K562 (cell line): ENCODE results near the gene KCNA10. TPM values are rescaled to one million over a fixed set of nuclear protein-coding genes. Genes with fewer than 3 reads are reported as not detected.

ENCODE experiments used
- polyA plus RNA-seq, 8 experiments: library from polyadenylated mRNA; depleted of rRNA in 4 of 8; stranded (reverse) in 5 of 8; unstranded in 3 of 8; fragments of >200 nt; fragmentation: Nextera tagmentation in 2 of 8; fragmentation: Illumina TruSeq in 1 of 8; extraction: Ambion mirVana in 2 of 8; extraction: Trizol in 1 of 8; gene quantifications; 2 replicates each; pipeline versions ENCODE4 v1.2.1 to v1.2.3, GENCODE V29; 2011 to 2014; ENCODE audit warnings: inconsistent platforms in 1 of 8, missing spikeins in 1 of 8
- total RNA-seq, 7 experiments: library from RNA; depleted of rRNA in 6 of 7; stranded (reverse); fragments of >200 nt in 6 of 7; fragmentation: Illumina TruSeq in 2 of 7; extraction: Trizol in 2 of 7; gene quantifications; 2 replicates each; pipeline versions ENCODE4 v1.2.1 to v1.2.3, GENCODE V29; 2011 to 2021; ENCODE audit warnings: low replicate concordance in 1 of 7

The KCNA10 gene
- total and polyA plus RNA-seq, 9 of the 15 experiments (the other 6 are each of a cell fraction or from before 2014, with no cell fraction given) = not detected

Other genes starting within 250 kb of the KCNA10 start
- gene RBM15, start 179.8 kb downstream of the KCNA10 start, total RNA-seq (2014; rRNA removed) = 63.4 and 67.7 TPM in 2 replicates
- 43.4 and 45.3 TPM in 2 replicates for gene RBM15, start 179.8 kb downstream of the KCNA10 start, total RNA-seq (2014; rRNA removed; fragmentation: Illumina TruSeq; extraction: Trizol)
- gene RBM15, start 179.8 kb downstream of the KCNA10 start, total RNA-seq (2015; rRNA removed; fragmentation: Illumina TruSeq; extraction: Trizol) = 57.6 and 58.3 TPM in 2 replicates
- 53.4 and 56.1 TPM in 2 replicates for gene RBM15, start 179.8 kb downstream of the KCNA10 start, total RNA-seq (2021)
- gene RBM15, start 179.8 kb downstream of the KCNA10 start, polyA plus RNA-seq (2011; rRNA removed) = 28.2 and 32.1 TPM in 2 replicates
- 16.9 and 17.1 TPM in 2 replicates for gene RBM15, start 179.8 kb downstream of the KCNA10 start, polyA plus RNA-seq (2014; fragmentation: Illumina TruSeq; extraction: Trizol)
- gene RBM15, start 179.8 kb downstream of the KCNA10 start, polyA plus RNA-seq (2014; fragmentation: Nextera tagmentation; extraction: Ambion mirVana) = 1 to 10 TPM; 2.4 to 4.7 TPM
- gene RBM15, start 179.8 kb downstream of the KCNA10 start, polyA plus RNA-seq (2014; rRNA removed) = 25.2 and 29.1 TPM in 2 replicates
- 0.16 TPM in 1 of 2 replicates, not detected in the other for gene SLC16A4, start 128.1 kb downstream of the KCNA10 start, total RNA-seq (2014; rRNA removed)
- 0.19 and 0.29 TPM in 2 replicates for gene SLC16A4, start 128.1 kb downstream of the KCNA10 start, total RNA-seq (2014; rRNA removed; fragmentation: Illumina TruSeq; extraction: Trizol)
- gene SLC16A4, start 128.1 kb downstream of the KCNA10 start, total RNA-seq (2015; rRNA removed; fragmentation: Illumina TruSeq; extraction: Trizol) = 0.04 TPM in 1 of 2 replicates, not detected in the other
- gene SLC16A4, start 128.1 kb downstream of the KCNA10 start, total RNA-seq (2021) = 0.07 and 0.29 TPM in 2 replicates
- 0.31 and 0.39 TPM in 2 replicates for gene SLC16A4, start 128.1 kb downstream of the KCNA10 start, polyA plus RNA-seq (2011; rRNA removed)
- gene SLC16A4, start 128.1 kb downstream of the KCNA10 start, polyA plus RNA-seq (2014; fragmentation: Illumina TruSeq; extraction: Trizol) = 0.12 and 0.26 TPM in 2 replicates
- gene SLC16A4, start 128.1 kb downstream of the KCNA10 start, polyA plus RNA-seq (2014; fragmentation: Nextera tagmentation; extraction: Ambion mirVana) = under 1 TPM; 0.20 to 0.23 TPM
- 0.16 and 0.34 TPM in 2 replicates for gene SLC16A4, start 128.1 kb downstream of the KCNA10 start, polyA plus RNA-seq (2014; rRNA removed)
- 191 and 206 TPM in 2 replicates for gene LAMTOR5, start 111.5 kb downstream of the KCNA10 start, total RNA-seq (2014; rRNA removed)
- 123 and 130 TPM in 2 replicates for gene LAMTOR5, start 111.5 kb downstream of the KCNA10 start, total RNA-seq (2014; rRNA removed; fragmentation: Illumina TruSeq; extraction: Trizol)
- gene LAMTOR5, start 111.5 kb downstream of the KCNA10 start, total RNA-seq (2015; rRNA removed; fragmentation: Illumina TruSeq; extraction: Trizol) = 107 and 118 TPM in 2 replicates
- gene LAMTOR5, start 111.5 kb downstream of the KCNA10 start, total RNA-seq (2021) = 169 and 198 TPM in 2 replicates
- 537 and 538 TPM in 2 replicates for gene LAMTOR5, start 111.5 kb downstream of the KCNA10 start, polyA plus RNA-seq (2011; rRNA removed)
- gene LAMTOR5, start 111.5 kb downstream of the KCNA10 start, polyA plus RNA-seq (2014; fragmentation: Illumina TruSeq; extraction: Trizol) = 229 and 241 TPM in 2 replicates
- 100 to 1,000 TPM; 648 to 712 TPM for gene LAMTOR5, start 111.5 kb downstream of the KCNA10 start, polyA plus RNA-seq (2014; fragmentation: Nextera tagmentation; extraction: Ambion mirVana)
- gene LAMTOR5, start 111.5 kb downstream of the KCNA10 start, polyA plus RNA-seq (2014; rRNA removed) = 320 and 438 TPM in 2 replicates
- not detected in 2 replicates for gene PROK1, start 68.0 kb downstream of the KCNA10 start, total RNA-seq (2014; rRNA removed)
- gene PROK1, start 68.0 kb downstream of the KCNA10 start, total RNA-seq (2014; rRNA removed; fragmentation: Illumina TruSeq; extraction: Trizol) = not detected in 2 replicates
- gene PROK1, start 68.0 kb downstream of the KCNA10 start, total RNA-seq (2015; rRNA removed; fragmentation: Illumina TruSeq; extraction: Trizol) = not detected in 2 replicates
- not detected in 2 replicates for gene PROK1, start 68.0 kb downstream of the KCNA10 start, total RNA-seq (2021)
- 0.09 TPM in 1 of 2 replicates, not detected in the other for gene PROK1, start 68.0 kb downstream of the KCNA10 start, polyA plus RNA-seq (2011; rRNA removed)
- gene PROK1, start 68.0 kb downstream of the KCNA10 start, polyA plus RNA-seq (2014; fragmentation: Illumina TruSeq; extraction: Trizol) = not detected in 2 replicates
- not detected for gene PROK1, start 68.0 kb downstream of the KCNA10 start, polyA plus RNA-seq (2014; fragmentation: Nextera tagmentation; extraction: Ambion mirVana)
- gene PROK1, start 68.0 kb downstream of the KCNA10 start, polyA plus RNA-seq (2014; rRNA removed) = 0.15 TPM in 1 of 2 replicates, not detected in the other
- not detected in 2 replicates for gene KCNA2, start 87.2 kb upstream of the KCNA10 start, total RNA-seq (2014; rRNA removed)
- not detected in 2 replicates for gene KCNA2, start 87.2 kb upstream of the KCNA10 start, total RNA-seq (2014; rRNA removed; fragmentation: Illumina TruSeq; extraction: Trizol)
- gene KCNA2, start 87.2 kb upstream of the KCNA10 start, total RNA-seq (2015; rRNA removed; fragmentation: Illumina TruSeq; extraction: Trizol) = not detected in 2 replicates
- not detected in 2 replicates for gene KCNA2, start 87.2 kb upstream of the KCNA10 start, total RNA-seq (2021)
- gene KCNA2, start 87.2 kb upstream of the KCNA10 start, polyA plus RNA-seq (2011; rRNA removed) = not detected in 2 replicates
- gene KCNA2, start 87.2 kb upstream of the KCNA10 start, polyA plus RNA-seq (2014; fragmentation: Illumina TruSeq; extraction: Trizol) = not detected in 2 replicates
- gene KCNA2, start 87.2 kb upstream of the KCNA10 start, polyA plus RNA-seq (2014; fragmentation: Nextera tagmentation; extraction: Ambion mirVana) = not detected
- gene KCNA2, start 87.2 kb upstream of the KCNA10 start, polyA plus RNA-seq (2014; rRNA removed) = not detected in 2 replicates
- gene KCNA3, start 155.8 kb upstream of the KCNA10 start, total RNA-seq (2014; rRNA removed) = not detected in 2 replicates
- gene KCNA3, start 155.8 kb upstream of the KCNA10 start, total RNA-seq (2014; rRNA removed; fragmentation: Illumina TruSeq; extraction: Trizol) = not detected in 2 replicates
- gene KCNA3, start 155.8 kb upstream of the KCNA10 start, total RNA-seq (2015; rRNA removed; fragmentation: Illumina TruSeq; extraction: Trizol) = not detected in 2 replicates
- 0.09 TPM in 1 of 2 replicates, not detected in the other for gene KCNA3, start 155.8 kb upstream of the KCNA10 start, total RNA-seq (2021)
- gene KCNA3, start 155.8 kb upstream of the KCNA10 start, polyA plus RNA-seq (2011; rRNA removed) = not detected in 2 replicates
- not detected in 2 replicates for gene KCNA3, start 155.8 kb upstream of the KCNA10 start, polyA plus RNA-seq (2014; fragmentation: Illumina TruSeq; extraction: Trizol)
- not detected for gene KCNA3, start 155.8 kb upstream of the KCNA10 start, polyA plus RNA-seq (2014; fragmentation: Nextera tagmentation; extraction: Ambion mirVana)
- not detected in 2 replicates for gene KCNA3, start 155.8 kb upstream of the KCNA10 start, polyA plus RNA-seq (2014; rRNA removed)